DMS153 treated with DMSO at 0.1 percent for 48 hours (cell line): ENCODE results near the gene LRRC3.
A peak's percentile ranks its signal among the peaks of the same experiment; 100 is the strongest.

Source experiments
- DNase-seq: peaks from one replicate; lab custom pipeline; 2025; ENCODE audit not compliant: unreplicated experiment; lab: John Stamatoyannopoulos, UW

The LRRC3 gene

GRCh38 chr21:44438531-44439210, 16.6 kb upstream of the LRRC3 start:
- DNase-seq: no peak

- no peak for DNase-seq
Measured at GRCh38 chr21:44439211-44439600, 16.1 kb upstream of the LRRC3 start.

- no peak for DNase-seq
Measured at GRCh38 chr21:44440241-44441040, 14.9 kb upstream of the LRRC3 start.

- no peak for DNase-seq
Measured at GRCh38 chr21:44441041-44441400, 14.3 kb upstream of the LRRC3 start.

GRCh38 chr21:44441581-44442265, 13.6 kb upstream of the LRRC3 start:
- no peak for DNase-seq

GRCh38 chr21:44442266-44443125, 12.8 kb upstream of the LRRC3 start:
- DNase-seq: no peak

GRCh38 chr21:44443291-44443890, 11.9 kb upstream of the LRRC3 start:
- DNase-seq: no peak

- no peak for DNase-seq
Measured at GRCh38 chr21:44443891-44444285, 11.4 kb upstream of the LRRC3 start.

GRCh38 chr21:44444286-44444931, 10.9 kb upstream of the LRRC3 start:
- DNase-seq: no peak

- no peak for DNase-seq
Measured at GRCh38 chr21:44445145-44445812, 10.0 kb upstream of the LRRC3 start.

GRCh38 chr21:44448651-44449131, 6.6 kb upstream of the LRRC3 start:
- no peak for DNase-seq

- DNase-seq: no peak
Measured at GRCh38 chr21:44449473-44450363, 5.6 kb upstream of the LRRC3 start.

GRCh38 chr21:44450402-44450801, 4.9 kb upstream of the LRRC3 start:
- DNase-seq: no peak

- DNase-seq: no peak
Measured at GRCh38 chr21:44450999-44451398, 4.3 kb upstream of the LRRC3 start.

- no peak for DNase-seq
Measured at GRCh38 chr21:44453120-44453519, 2.2 kb upstream of the LRRC3 start.

GRCh38 chr21:44454058-44454457, 1.3 kb upstream of the LRRC3 start:
- no peak for DNase-seq

- peak; percentile 7 for DNase-seq
Measured at GRCh38 chr21:44455524-44456213, 359 bp downstream of the LRRC3 start.
